ENCODE measurements around the gene COQ10A.

DNA sequence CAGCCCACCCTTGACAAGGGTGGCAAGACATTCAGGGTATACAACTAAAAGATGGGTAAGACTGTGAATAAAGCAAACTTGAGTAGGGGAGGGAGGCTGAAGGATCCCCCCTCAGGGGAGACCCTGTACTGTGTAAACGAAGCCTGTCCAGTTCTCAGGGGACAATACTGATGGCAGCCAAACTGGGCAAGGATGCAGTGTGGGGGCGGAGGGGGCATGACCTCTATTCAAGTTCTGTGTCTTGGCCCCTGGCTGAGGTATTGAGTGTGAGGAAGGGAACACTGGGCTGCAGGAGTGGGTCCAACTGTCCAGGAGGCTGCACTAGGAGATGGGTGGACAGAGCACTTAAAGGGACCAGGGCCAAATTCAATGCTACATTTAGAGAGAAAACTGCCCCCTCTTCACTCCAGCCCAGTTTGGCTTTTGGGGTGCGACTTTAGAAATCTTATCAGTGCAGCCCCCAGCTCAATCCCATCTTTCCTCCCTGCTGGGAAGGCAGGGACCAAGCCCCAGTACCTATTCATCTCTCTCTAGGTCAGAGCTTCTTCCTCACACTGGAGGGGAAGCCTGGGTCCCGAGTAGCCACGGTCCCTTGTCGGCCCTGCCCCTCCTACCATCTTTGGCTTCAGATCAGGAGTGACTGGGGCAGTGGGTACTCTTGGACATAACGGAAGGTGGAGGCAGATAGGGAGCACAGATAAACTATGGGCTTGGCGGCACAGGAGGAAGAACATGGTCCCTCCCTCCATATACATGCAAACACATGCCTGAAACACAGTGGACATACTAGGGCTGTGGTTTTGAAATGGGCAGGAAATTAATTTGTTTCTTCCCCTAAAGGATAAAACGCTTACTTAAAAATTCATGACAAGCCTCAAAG lies 25.1 kb upstream of the COQ10A start:
- no peak for TF ChIP-seq POLR2A (IDR thresholded peaks at IDR 0.05)
- TF ChIP-seq, protein P1, sequence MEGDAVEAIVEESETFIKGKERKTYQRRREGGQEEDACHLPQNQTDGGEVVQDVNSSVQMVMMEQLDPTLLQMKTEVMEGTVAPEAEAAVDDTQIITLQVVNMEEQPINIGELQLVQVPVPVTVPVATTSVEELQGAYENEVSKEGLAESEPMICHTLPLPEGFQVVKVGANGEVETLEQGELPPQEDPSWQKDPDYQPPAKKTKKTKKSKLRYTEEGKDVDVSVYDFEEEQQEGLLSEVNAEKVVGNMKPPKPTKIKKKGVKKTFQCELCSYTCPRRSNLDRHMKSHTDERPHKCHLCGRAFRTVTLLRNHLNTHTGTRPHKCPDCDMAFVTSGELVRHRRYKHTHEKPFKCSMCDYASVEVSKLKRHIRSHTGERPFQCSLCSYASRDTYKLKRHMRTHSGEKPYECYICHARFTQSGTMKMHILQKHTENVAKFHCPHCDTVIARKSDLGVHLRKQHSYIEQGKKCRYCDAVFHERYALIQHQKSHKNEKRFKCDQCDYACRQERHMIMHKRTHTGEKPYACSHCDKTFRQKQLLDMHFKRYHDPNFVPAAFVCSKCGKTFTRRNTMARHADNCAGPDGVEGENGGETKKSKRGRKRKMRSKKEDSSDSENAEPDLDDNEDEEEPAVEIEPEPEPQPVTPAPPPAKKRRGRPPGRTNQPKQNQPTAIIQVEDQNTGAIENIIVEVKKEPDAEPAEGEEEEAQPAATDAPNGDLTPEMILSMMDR (IDR thresholded peaks at IDR 0.05): no peak

Measured in lower leg skin (tissue), 3 donors.